Measurements from ENCODE around the gene KCNQ2. TPM values are rescaled to one million over a fixed set of nuclear protein-coding genes. Genes with fewer than 3 reads are reported as not detected.

The KCNQ2 gene
- total and polyA plus RNA-seq, 7 donors, result 0.01 to 2.8 (median 0.15) TPM; not detected in 1

DNA sequence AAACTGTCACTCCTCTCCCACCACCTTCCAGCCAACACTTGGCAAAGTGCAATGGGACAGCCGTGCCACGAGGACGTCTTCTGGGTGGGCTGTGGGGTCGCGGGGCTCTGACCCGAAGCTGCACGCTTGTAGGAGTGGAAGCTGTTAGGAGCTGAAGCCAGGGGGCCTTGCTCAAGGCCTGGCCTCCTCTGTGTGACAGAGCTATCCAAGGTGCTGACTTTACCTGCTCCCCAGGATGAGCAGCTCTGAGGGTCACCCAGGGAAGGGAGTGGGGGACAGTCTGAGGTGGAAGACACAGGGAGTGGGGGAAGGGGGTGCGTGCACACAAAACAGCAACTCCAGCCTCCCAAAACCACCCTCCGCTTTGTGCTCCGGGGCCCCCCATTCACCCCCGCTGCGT, 93.8 kb downstream of the KCNQ2 start:
- no peak overlapping the region for H3K4me3 ChIP-seq
- no peak for DNase-seq
- no peaks in the 10 kb centered on the region for H3K4me1 ChIP-seq
- H3K27me3 ChIP-seq (ENCODE audit: insufficient read depth in 3 of 3, low read length in 2 of 3), result peaks cover 0 to 75% (median 5%) of the 10 kb centered on the region in 3 donors
- no peak for ATAC-seq
- intact Hi-C loops (cut with DNase I), result no loop called here
- TF ChIP-seq, protein P1, sequence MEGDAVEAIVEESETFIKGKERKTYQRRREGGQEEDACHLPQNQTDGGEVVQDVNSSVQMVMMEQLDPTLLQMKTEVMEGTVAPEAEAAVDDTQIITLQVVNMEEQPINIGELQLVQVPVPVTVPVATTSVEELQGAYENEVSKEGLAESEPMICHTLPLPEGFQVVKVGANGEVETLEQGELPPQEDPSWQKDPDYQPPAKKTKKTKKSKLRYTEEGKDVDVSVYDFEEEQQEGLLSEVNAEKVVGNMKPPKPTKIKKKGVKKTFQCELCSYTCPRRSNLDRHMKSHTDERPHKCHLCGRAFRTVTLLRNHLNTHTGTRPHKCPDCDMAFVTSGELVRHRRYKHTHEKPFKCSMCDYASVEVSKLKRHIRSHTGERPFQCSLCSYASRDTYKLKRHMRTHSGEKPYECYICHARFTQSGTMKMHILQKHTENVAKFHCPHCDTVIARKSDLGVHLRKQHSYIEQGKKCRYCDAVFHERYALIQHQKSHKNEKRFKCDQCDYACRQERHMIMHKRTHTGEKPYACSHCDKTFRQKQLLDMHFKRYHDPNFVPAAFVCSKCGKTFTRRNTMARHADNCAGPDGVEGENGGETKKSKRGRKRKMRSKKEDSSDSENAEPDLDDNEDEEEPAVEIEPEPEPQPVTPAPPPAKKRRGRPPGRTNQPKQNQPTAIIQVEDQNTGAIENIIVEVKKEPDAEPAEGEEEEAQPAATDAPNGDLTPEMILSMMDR (IDR thresholded peaks at IDR 0.05), result no peak
- 43 to 58% (median 58%) methylated on average over 9 to 12 of the region's 12 CpGs for WGBS, 3 donors
- no peak overlapping the region for H3K27ac ChIP-seq
- H3K9me3 ChIP-seq, result no peaks in the 10 kb centered on the region
- H3K36me3 ChIP-seq (ENCODE audit: insufficient read depth in 1 of 2, low read depth in 1 of 2), result no peaks in the 10 kb centered on the region

DNA sequence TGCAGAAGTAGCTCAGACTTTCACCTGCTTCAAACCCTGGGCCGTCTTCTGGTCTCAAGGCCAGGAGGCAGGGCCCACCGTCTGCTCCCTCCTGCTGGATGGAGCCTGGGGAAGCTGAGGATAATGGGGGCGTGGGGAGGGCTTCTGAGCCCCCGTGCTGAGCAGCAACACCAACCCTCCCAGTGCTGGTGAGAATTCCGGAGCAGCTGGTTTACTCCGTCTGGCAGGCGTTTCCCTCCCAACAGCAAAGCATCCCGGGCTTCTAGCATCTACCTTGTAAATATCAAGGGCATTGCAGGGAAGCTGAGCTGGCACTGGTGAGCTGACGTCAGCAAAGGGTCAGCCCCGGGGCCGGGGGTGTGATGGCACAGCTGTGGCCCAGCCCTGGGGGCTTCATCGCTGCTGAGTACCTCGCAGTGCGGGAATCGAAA, 94.5 kb downstream of the KCNQ2 start:
- Histone ChIP-seq H3K4me3 (no peak overlapping the region), H3K4me1 (no peaks in the 10 kb centered on the region), H3K27me3 (ENCODE audit: insufficient read depth in 3 of 3, low read length in 2 of 3) (peaks cover 0 to 71% (median 5%) of the 10 kb centered on the region in 3 donors), H3K9me3 (no peaks in the 10 kb centered on the region), H3K36me3 (ENCODE audit: insufficient read depth in 1 of 2, low read depth in 1 of 2) (no peaks in the 10 kb centered on the region), H3K27ac (no peak overlapping the region)
- no peak for ATAC-seq
- no peak for DNase-seq
- WGBS, 3 donors, result 26 to 34% (median 27%) methylated on average over 14 to 15 of the region's 15 CpGs
- intact Hi-C loops (cut with DNase I), result no loop called here
- TF ChIP-seq, protein P1 (IDR thresholded peaks at IDR 0.05), result no peak

DNA sequence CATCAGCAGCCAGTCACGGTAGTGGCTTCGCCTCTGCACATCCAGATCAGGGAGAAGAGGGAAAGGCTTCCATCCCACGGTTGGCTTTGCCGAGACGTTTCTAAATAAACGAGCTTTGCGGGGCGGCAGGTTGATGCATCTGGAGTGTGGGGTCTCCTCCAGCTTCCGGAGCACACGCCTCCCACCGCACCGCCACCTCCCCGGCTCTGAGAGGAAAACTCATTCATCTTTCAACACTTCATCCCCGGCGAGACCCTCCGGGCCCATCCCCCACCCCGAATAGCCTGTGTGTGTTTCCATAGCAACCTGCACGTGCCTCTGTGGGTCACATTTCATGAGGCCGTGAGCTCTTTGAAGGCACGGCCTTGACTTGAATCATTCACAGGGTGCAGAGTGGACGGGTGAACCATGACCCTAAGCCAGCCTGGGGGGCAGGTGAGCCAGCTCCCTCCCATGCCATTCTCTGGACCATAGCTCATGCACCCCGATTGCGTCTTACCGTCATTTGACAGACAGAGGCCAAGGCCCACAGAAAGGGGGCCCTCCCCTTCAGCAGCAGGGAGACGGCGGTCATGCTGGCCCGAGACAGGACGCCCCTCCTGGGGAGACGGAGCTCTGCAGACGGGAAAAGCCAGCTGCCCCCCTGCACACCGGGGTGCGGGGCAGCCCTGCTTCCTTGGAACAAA, 95.1 kb downstream of the KCNQ2 start:
- H3K27me3 ChIP-seq (ENCODE audit: insufficient read depth in 3 of 3, low read length in 2 of 3), result peaks cover 0 to 70% (median 5%) of the 10 kb centered on the region in 3 donors
- H3K4me1 ChIP-seq, result no peaks in the 10 kb centered on the region
- no peak for DNase-seq
- H3K36me3 ChIP-seq (ENCODE audit: insufficient read depth in 1 of 2, low read depth in 1 of 2), result no peaks in the 10 kb centered on the region
- ATAC-seq, result no peak
- 12 to 18% (median 13%) methylated on average over 32 of the region's 32 CpGs for WGBS, 3 donors
- intact Hi-C loops (cut with DNase I), result no loop called here
- H3K27ac ChIP-seq, result no peak overlapping the region
- H3K4me3 ChIP-seq, result no peak overlapping the region
- no peaks in the 10 kb centered on the region for H3K9me3 ChIP-seq
- TF ChIP-seq, protein P1 (IDR thresholded peaks at IDR 0.05), result no peak

DNA sequence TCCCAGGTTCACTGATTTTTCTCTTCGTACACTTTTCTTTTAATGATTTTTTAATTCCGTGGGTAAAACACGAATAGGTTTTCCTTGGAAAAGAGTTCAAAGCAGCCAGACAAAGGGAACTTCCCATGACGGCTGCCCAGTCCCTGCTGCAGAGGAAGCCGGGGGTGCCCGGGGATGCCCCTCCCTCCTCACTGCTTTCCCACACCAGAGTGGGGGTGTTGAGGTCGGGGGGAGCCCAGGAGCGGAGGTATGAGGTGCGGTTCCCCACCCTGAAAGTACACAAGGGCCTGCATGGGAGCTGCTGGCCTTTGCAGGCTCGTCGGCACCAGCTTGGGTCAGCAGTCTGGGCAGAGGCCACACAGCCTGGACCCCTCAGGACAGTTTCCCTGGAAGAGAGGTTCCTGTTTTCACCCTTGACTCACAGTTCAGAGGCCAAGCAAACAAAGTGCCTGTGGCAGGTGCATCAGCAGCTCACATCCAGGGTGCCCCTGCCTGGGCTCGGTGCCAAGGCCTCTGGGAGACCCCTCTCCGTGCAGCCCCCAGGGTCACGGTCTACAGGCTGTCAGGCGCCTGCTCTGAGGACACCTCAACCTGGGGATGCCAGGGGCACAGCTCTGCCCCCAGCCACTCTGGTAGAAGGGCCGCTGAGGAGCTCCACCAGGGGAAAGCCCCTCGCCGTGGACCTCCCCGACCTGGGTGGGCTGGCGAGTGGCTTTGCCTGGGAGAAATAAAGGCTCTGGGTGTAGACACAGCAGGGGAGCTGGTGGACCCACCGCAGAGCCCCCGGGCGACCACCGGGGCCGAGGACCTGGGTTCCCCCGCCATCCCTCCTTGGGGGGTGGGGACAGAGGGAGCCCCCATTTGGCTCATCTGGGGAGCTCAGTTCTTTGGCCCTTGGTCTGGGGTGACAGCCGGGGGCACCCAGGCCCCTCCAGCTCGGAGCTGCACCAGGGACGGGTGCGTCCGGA, 95.9 kb downstream of the KCNQ2 start:
- TF ChIP-seq, protein P1 (IDR thresholded peaks at IDR 0.05), result no peak
- Histone ChIP-seq H3K36me3 (ENCODE audit: insufficient read depth in 1 of 2, low read depth in 1 of 2) (no peaks in the 10 kb centered on the region), H3K27me3 (ENCODE audit: insufficient read depth in 3 of 3, low read length in 2 of 3) (peaks cover 0 to 66% (median 5%) of the 10 kb centered on the region in 3 donors), H3K4me1 (no peaks in the 10 kb centered on the region), H3K9me3 (no peaks in the 10 kb centered on the region), H3K27ac (no peak overlapping the region), H3K4me3 (no peak overlapping the region)
- intact Hi-C loops (cut with DNase I), result no loop called here
- ATAC-seq (no peak), DNase-seq (no peak)
- WGBS, 3 donors, result 50 to 56% (median 53%) methylated on average over 30 to 31 of the region's 31 CpGs
